Mesenchymal stem cell (in vitro differentiated cells and primary cell): ENCODE data around the gene RENBP.

Experiments used
- DNase-seq: peaks from one replicate; pipeline ENCODE4 v3.0.0-alpha.2; 2013
- H2AFZ ChIP-seq: one replicate; pipeline ENCODE4 v1.6.1; 2013; ENCODE audit warnings: low read depth, mild to moderate bottlenecking, control low read depth, inconsistent platforms, low read length, moderate library complexity
- H2AK5ac ChIP-seq: 2 replicates; pipeline ENCODE4 v1.6.1; 2013; ENCODE audit warnings: low read length, moderate library complexity, mild to moderate bottlenecking, inconsistent platforms; ENCODE audit not compliant: severe bottlenecking
- H2BK120ac ChIP-seq: one replicate; pipeline ENCODE4 v1.6.1; 2013; ENCODE audit warnings: low read depth, mild to moderate bottlenecking, inconsistent platforms, low read length, moderate library complexity
- H2BK12ac ChIP-seq, 2 experiments: one replicate each; pipeline ENCODE4 v1.6.1; 2013; ENCODE audit warnings: inconsistent platforms in 2 of 2, low read length in 2 of 2, mild to moderate bottlenecking in 2 of 2, moderate library complexity in 2 of 2, control low read depth in 1 of 2
- H2BK15ac ChIP-seq: one replicate; pipeline ENCODE4 v1.6.1; 2013; ENCODE audit warnings: mild to moderate bottlenecking, low read depth, inconsistent platforms; ENCODE audit not compliant: poor library complexity, severe bottlenecking
- H2BK5ac ChIP-seq: 2 replicates; pipeline ENCODE4 v1.6.1; 2013; ENCODE audit warnings: low read depth, mild to moderate bottlenecking, low read length, control low read depth, inconsistent platforms; ENCODE audit not compliant: poor library complexity, severe bottlenecking
- H3K14ac ChIP-seq, 2 experiments: one replicate each; pipeline ENCODE4 v1.6.1; 2013; ENCODE audit warnings: inconsistent platforms in 2 of 2, low read length in 2 of 2, control low read depth in 1 of 2, mild to moderate bottlenecking in 1 of 2, moderate library complexity in 1 of 2
- H3K18ac ChIP-seq, 2 experiments: one replicate each; pipeline ENCODE4 v1.6.1; 2013; ENCODE audit warnings: inconsistent platforms in 2 of 2, low read length in 2 of 2, control low read depth in 1 of 2, low read depth in 1 of 2, mild to moderate bottlenecking in 1 of 2
- H3K23ac ChIP-seq, 2 experiments: one replicate each; pipeline ENCODE4 v1.6.1; 2013; ENCODE audit warnings: inconsistent platforms in 2 of 2, low read length in 2 of 2, mild to moderate bottlenecking in 2 of 2, moderate library complexity in 2 of 2, control low read depth in 1 of 2
- H3K27ac ChIP-seq: 2 replicates; pipeline ENCODE4 v1.5.1; 2013; ENCODE audit warnings: mild to moderate bottlenecking, moderate library complexity, low read length, control low read depth, inconsistent platforms; ENCODE audit not compliant: poor library complexity, severe bottlenecking
- H3K27me3 ChIP-seq, 2 experiments: 2 replicates each; pipeline versions ENCODE4 v1.6.1 to v1.7.0; 2013; ENCODE audit warnings: low read length in 2 of 2, mild to moderate bottlenecking in 2 of 2, moderate library complexity in 2 of 2, control low read depth in 1 of 2, inconsistent platforms in 1 of 2; ENCODE audit not compliant: control insufficient read depth in 1 of 2, insufficient read depth in 1 of 2
- H3K36me3 ChIP-seq, 2 experiments: 2 replicates each; pipeline versions ENCODE4 v1.6.1 to v1.7.0; 2013; ENCODE audit warnings: low read length in 2 of 2, control low read depth in 1 of 2, inconsistent platforms in 1 of 2, low read depth in 1 of 2, mild to moderate bottlenecking in 1 of 2; ENCODE audit not compliant: insufficient read depth in 2 of 2, control insufficient read depth in 1 of 2
- H3K4ac ChIP-seq, 2 experiments: one replicate each; pipeline ENCODE4 v1.6.1; 2013; ENCODE audit warnings: inconsistent platforms in 2 of 2, low read length in 2 of 2, mild to moderate bottlenecking in 2 of 2, moderate library complexity in 2 of 2, control low read depth in 1 of 2, low read depth in 1 of 2
- H3K4me1 ChIP-seq: 2 replicates; pipeline ENCODE4 v1.6.1; 2013; ENCODE audit warnings: low read depth, low read length, control low read depth; ENCODE audit not compliant: control insufficient read depth, insufficient read depth
- H3K4me2 ChIP-seq: 2 replicates; pipeline ENCODE4 v1.6.1; 2013; ENCODE audit warnings: low read length, mild to moderate bottlenecking, inconsistent platforms; ENCODE audit not compliant: poor library complexity, severe bottlenecking
- H3K4me3 ChIP-seq, 2 experiments: 2 replicates each; pipeline versions ENCODE4 v1.5.1 to v1.7.0; 2013; ENCODE audit warnings: low read length in 2 of 2, mild to moderate bottlenecking in 2 of 2, control low read depth in 1 of 2, low read depth in 1 of 2; ENCODE audit not compliant: insufficient read depth in 1 of 2
- H3K79me1 ChIP-seq: replicated peaks from 2 replicates; pipeline ENCODE4 v1.6.1; 2013; ENCODE audit warnings: mild to moderate bottlenecking, control low read depth, low read length, inconsistent platforms; ENCODE audit not compliant: poor library complexity, severe bottlenecking
- H3K9ac ChIP-seq: 2 replicates; pipeline ENCODE4 v1.7.0; 2013; ENCODE audit warnings: mild to moderate bottlenecking, low read length, moderate library complexity
- H3K9me3 ChIP-seq: 2 replicates; pipeline ENCODE4 v1.7.0; 2013; ENCODE audit warnings: mild to moderate bottlenecking, low read length; ENCODE audit not compliant: control insufficient read depth
- H4K8ac ChIP-seq: one replicate; pipeline ENCODE4 v1.6.1; 2013; ENCODE audit warnings: inconsistent platforms, mild to moderate bottlenecking, low read length, moderate library complexity
- H4K91ac ChIP-seq: one replicate; pipeline ENCODE4 v1.6.1; 2013; ENCODE audit warnings: mild to moderate bottlenecking, low read length, inconsistent platforms
- WGBS: methylation state at CpG from one replicate; pipeline ENCODE4 v1.1.7; 2013; ENCODE audit warnings: mixed read lengths; 5-methylcytosine and 5-hydroxymethylcytosine counted together

RENBP gene

GRCh38 chrX:153900831-153901752 lies 43.4 kb downstream of the RENBP start:
- no peak overlapping the region for H2BK120ac ChIP-seq
- WGBS: 62% methylated on average over 16 of the region's 26 CpGs
- peak overlapping the region in 1 of 2 experiments; percentile 85 for H2BK12ac ChIP-seq
- peaks cover 15% of the 10 kb centered on the region for H3K4me1 ChIP-seq
- no peak overlapping the region for H3K4me3 ChIP-seq
- no peak overlapping the region for H3K23ac ChIP-seq
- no peak overlapping the region for H2BK15ac ChIP-seq
- peaks cover 0 to 37% of the 10 kb centered on the region in 2 experiments for H3K27me3 ChIP-seq
- H3K27ac ChIP-seq: peak overlapping the region; percentile 60
- no peaks in the 10 kb centered on the region for H3K79me1 ChIP-seq
- no peaks in the 10 kb centered on the region for H3K36me3 ChIP-seq
- peaks cover 7% of the 10 kb centered on the region for H3K9me3 ChIP-seq
- no peak overlapping the region for H2AK5ac ChIP-seq
- peak overlapping the region; percentile 77 to 81 for H3K18ac ChIP-seq
- H4K8ac ChIP-seq: peak overlapping the region; percentile 35
- H3K4me2 ChIP-seq: no peak overlapping the region
- H3K4ac ChIP-seq: no peak overlapping the region
- peak overlapping the region; percentile 95 for H4K91ac ChIP-seq
- peak overlapping the region in 1 of 2 experiments; percentile 80 for H3K14ac ChIP-seq
- H3K9ac ChIP-seq: no peak overlapping the region
- H2BK5ac ChIP-seq: no peak overlapping the region
- H2AFZ ChIP-seq: no peak overlapping the region
- peak; percentile 91 for DNase-seq

- Histone ChIP-seq H2BK120ac (no peak overlapping the region), H3K9me3 (peaks cover 12% of the 10 kb centered on the region), H3K9ac (no peak overlapping the region), H4K91ac (no peak overlapping the region), H3K27ac (no peak overlapping the region), H2BK12ac (no peak overlapping the region), H3K27me3 (peaks cover 0 to 50% of the 10 kb centered on the region in 2 experiments), H3K36me3 (no peaks in the 10 kb centered on the region), H3K18ac (no peak overlapping the region), H3K4me1 (peaks cover 15% of the 10 kb centered on the region), H3K23ac (no peak overlapping the region), H3K79me1 (no peaks in the 10 kb centered on the region), H2BK5ac (no peak overlapping the region), H3K14ac (no peak overlapping the region), H2BK15ac (no peak overlapping the region), H2AFZ (no peak overlapping the region), H2AK5ac (no peak overlapping the region), H3K4me3 (no peak overlapping the region), H3K4me2 (no peak overlapping the region), H4K8ac (no peak overlapping the region), H3K4ac (no peak overlapping the region)
- DNase-seq: no peak
Measured at GRCh38 chrX:153897899-153898298, 46.5 kb downstream of the RENBP start.

GRCh38 chrX:153889123-153889522 lies 55.3 kb downstream of the RENBP start:
- Histone ChIP-seq H3K9ac (no peak overlapping the region), H3K14ac (no peak overlapping the region), H4K91ac (no peak overlapping the region), H3K18ac (no peak overlapping the region), H2BK15ac (no peak overlapping the region), H2BK12ac (no peak overlapping the region), H3K79me1 (no peaks in the 10 kb centered on the region), H3K36me3 (peaks cover 0 to 6% of the 10 kb centered on the region in 2 experiments), H2AFZ (no peak overlapping the region), H3K27ac (no peak overlapping the region), H2BK5ac (no peak overlapping the region), H4K8ac (no peak overlapping the region), H3K27me3 (peaks cover 0 to 80% of the 10 kb centered on the region in 2 experiments), H2BK120ac (no peak overlapping the region), H3K4me3 (no peak overlapping the region), H2AK5ac (no peak overlapping the region), H3K4me2 (no peak overlapping the region), H3K4ac (no peak overlapping the region), H3K4me1 (peaks cover 20% of the 10 kb centered on the region), H3K23ac (no peak overlapping the region), H3K9me3 (no peaks in the 10 kb centered on the region)
- WGBS: 100% methylated on average over 4 of the region's 6 CpGs
- DNase-seq: no peak

- H3K27me3 ChIP-seq: peaks cover 0 to 81% of the 10 kb centered on the region in 2 experiments
- 94% methylated on average over 3 of the region's 6 CpGs for WGBS
- H3K4me1 ChIP-seq: peaks cover 27% of the 10 kb centered on the region
- no peak overlapping the region for H3K18ac ChIP-seq
- H2BK12ac ChIP-seq: no peak overlapping the region
- peaks cover 0 to 13% of the 10 kb centered on the region in 2 experiments for H3K36me3 ChIP-seq
- no peak overlapping the region for H4K8ac ChIP-seq
- no peak for DNase-seq
- H2AK5ac ChIP-seq: no peak overlapping the region
- H2BK5ac ChIP-seq: no peak overlapping the region
- no peak overlapping the region for H2BK15ac ChIP-seq
- H4K91ac ChIP-seq: no peak overlapping the region
- no peaks in the 10 kb centered on the region for H3K79me1 ChIP-seq
- H3K4me3 ChIP-seq: no peak overlapping the region
- no peak overlapping the region for H3K14ac ChIP-seq
- no peaks in the 10 kb centered on the region for H3K9me3 ChIP-seq
- H3K23ac ChIP-seq: no peak overlapping the region
- no peak overlapping the region for H2AFZ ChIP-seq
- no peak overlapping the region for H3K4ac ChIP-seq
- H2BK120ac ChIP-seq: no peak overlapping the region
- no peak overlapping the region for H3K27ac ChIP-seq
- no peak overlapping the region for H3K4me2 ChIP-seq
- H3K9ac ChIP-seq: no peak overlapping the region
Measured at GRCh38 chrX:153888344-153888743, 56.1 kb downstream of the RENBP start.
